GM23338 (cell line): ENCODE results near the gene SLC25A17. TPM values are rescaled to one million over a fixed set of nuclear protein-coding genes. Genes with fewer than 3 reads are reported as not detected.

ENCODE experiments used
- ATAC-seq: fragments of 200-7000 bp; cut with Tn5 transposase; 3 replicates; pipeline ENCODE4 v1.9.1; 2020
- DNase-seq: peaks from one replicate; pipeline ENCODE4 v3.0.0-alpha.2; 2015; ENCODE audit warnings: low spot score
- H2AFZ ChIP-seq: fragments of 200-600 bp; sonication (generic); 2 replicates; pipeline ENCODE4 v1.8.0; 2016; ENCODE audit warnings: antibody characterized with exemption, mild to moderate bottlenecking, moderate library complexity
- H3F3A ChIP-seq: fragments of 200-600 bp; sonication (generic); replicated peaks from 2 replicates; pipeline ENCODE4 v1.8.0; 2017; ENCODE audit warnings: antibody characterized with exemption, mixed run types, low read depth
- H3K27ac ChIP-seq: fragments of 200-600 bp; sonication (generic); 2 replicates; pipeline ENCODE4 v1.6.1; 2016; ENCODE audit warnings: low read depth
- H3K27me3 ChIP-seq: fragments of 200-600 bp; sonication (generic); 2 replicates; pipeline ENCODE4 v1.8.0; 2016; ENCODE audit warnings: mild to moderate bottlenecking, mixed run types, moderate library complexity; ENCODE audit not compliant: insufficient read depth
- H3K36me3 ChIP-seq: fragments of 200-600 bp; sonication (generic); 2 replicates; pipeline ENCODE4 v1.8.0; 2016; ENCODE audit warnings: mild to moderate bottlenecking; ENCODE audit not compliant: insufficient read depth
- H3K4me1 ChIP-seq: fragments of 200-600 bp; sonication (generic); 2 replicates; pipeline ENCODE4 v1.8.0; 2016; ENCODE audit warnings: mild to moderate bottlenecking, moderate library complexity; ENCODE audit not compliant: insufficient read depth
- H3K4me2 ChIP-seq: fragments of 200-600 bp; sonication (generic); 2 replicates; pipeline ENCODE4 v1.7.1; 2017; ENCODE audit warnings: mixed run types
- H3K4me3 ChIP-seq: fragments of 200-600 bp; sonication (generic); 2 replicates; pipeline ENCODE4 v1.6.1; 2016; ENCODE audit warnings: mixed run types
- H3K79me2 ChIP-seq: fragments of 200-600 bp; sonication (generic); replicated peaks from 2 replicates; pipeline ENCODE4 v1.8.0; 2017; ENCODE audit warnings: mild to moderate bottlenecking; ENCODE audit not compliant: insufficient read depth
- H3K9me2 ChIP-seq: fragments of 200-600 bp; sonication (generic); 2 replicates; pipeline ENCODE4 v1.8.0; 2017; ENCODE audit not compliant: insufficient read depth
- H4K20me1 ChIP-seq: fragments of 200-600 bp; sonication (generic); replicated peaks from 2 replicates; pipeline ENCODE4 v1.8.0; 2017; ENCODE audit warnings: mild to moderate bottlenecking; ENCODE audit not compliant: insufficient read depth
- H3K27ac Mint-ChIP-seq: 2 replicates; pipeline ENCODE4 v1.8.0; 2020; ENCODE audit warnings: inconsistent platforms, mild to moderate bottlenecking, moderate library complexity, mixed read lengths
- H3K27me3 Mint-ChIP-seq: 3 replicates; pipeline ENCODE4 v1.8.0; 2022; ENCODE audit warnings: low read depth, mild to moderate bottlenecking, moderate library complexity, mixed read lengths, inconsistent platforms; ENCODE audit not compliant: insufficient read depth, poor library complexity
- H3K36me3 Mint-ChIP-seq: 3 replicates; pipeline ENCODE4 v1.8.0; 2021; ENCODE audit warnings: low read depth, mild to moderate bottlenecking, inconsistent platforms, moderate library complexity, mixed read lengths
- H3K4me1 Mint-ChIP-seq: 3 replicates; pipeline ENCODE4 v1.8.0; 2020; ENCODE audit warnings: mild to moderate bottlenecking, inconsistent platforms, mixed read lengths
- H3K4me3 Mint-ChIP-seq: 3 replicates; pipeline ENCODE4 v1.8.0; 2021; ENCODE audit warnings: moderate library complexity, mild to moderate bottlenecking, inconsistent platforms, mixed read lengths
- H3K9me3 Mint-ChIP-seq: 3 replicates; pipeline ENCODE4 v1.8.0; 2020; ENCODE audit warnings: moderate library complexity, mild to moderate bottlenecking, inconsistent platforms, mixed read lengths
- CREB1 ChIP-seq: fragments of 250-450 bp; sonication (Bioruptor Pico); IDR thresholded peaks from 2 replicates; pipeline ENCODE4 v1.5.0; 2020; ENCODE audit warnings: low read depth, mild to moderate bottlenecking, moderate library complexity
- EZH2 ChIP-seq: fragments of 200-600 bp; sonication (generic); IDR thresholded peaks from one replicate; pipeline ENCODE4 v1.8.0; 2017; ENCODE audit warnings: antibody characterized with exemption, mild to moderate bottlenecking, low read depth; ENCODE audit not compliant: unreplicated experiment
- EZH2phosphoT487 ChIP-seq: fragments of 200-600 bp; sonication (generic); IDR thresholded peaks from one replicate; pipeline ENCODE4 v1.8.1; 2018; ENCODE audit warnings: antibody characterized with exemption; ENCODE audit not compliant: unreplicated experiment
- JUNB ChIP-seq: IDR thresholded peaks from one replicate; pipeline ENCODE4 v1.6.1; 2016; ENCODE audit warnings: antibody characterized with exemption; ENCODE audit not compliant: unreplicated experiment
- NANOG ChIP-seq: IDR thresholded peaks from 2 replicates; pipeline ENCODE4 v1.6.1; 2016; ENCODE audit warnings: antibody characterized with exemption, borderline replicate concordance
- POLR2AphosphoS5 ChIP-seq: IDR thresholded peaks from 2 replicates; pipeline ENCODE4 v1.6.1; 2016; ENCODE audit warnings: antibody characterized with exemption, low read depth
- STAT1 ChIP-seq: IDR thresholded peaks from one replicate; pipeline ENCODE4 v1.6.1; 2016; ENCODE audit warnings: antibody characterized with exemption; ENCODE audit not compliant: unreplicated experiment
- ZNF114 ChIP-seq: fragments of 250-450 bp; sonication (Bioruptor Pico); IDR thresholded peaks from 2 replicates; pipeline ENCODE4 v1.5.0; 2020; ENCODE audit warnings: mild to moderate bottlenecking, moderate library complexity
- ZNF331 ChIP-seq: fragments of 250-450 bp; sonication (Bioruptor Pico); IDR thresholded peaks from 2 replicates; pipeline ENCODE4 v1.5.0; 2020; ENCODE audit warnings: low read depth, mild to moderate bottlenecking, moderate library complexity
- polyA plus RNA-seq: library from polyadenylated mRNA; unstranded; fragments of >200 nt; fragmentation: Nextera tagmentation; extraction: Ambion mirVana; gene quantifications from 2 replicates; pipeline ENCODE4 v1.2.1, GENCODE V29; 2016
- total RNA-seq: library from RNA; depleted of rRNA; stranded (reverse); fragments of >200 nt; shearing (Covaris generic); gene quantifications from 2 replicates; pipeline ENCODE4 v1.2.3, GENCODE V29; 2014
- TF ChIP-seq, protein P1 (sequence below): IDR thresholded peaks from 2 replicates; pipeline ENCODE4 v1.6.1; 2016; ENCODE audit warnings: antibody characterized with exemption
- TF ChIP-seq, protein P2 (sequence below), 2 experiments: fragments of 200-600 bp in 1 of 2; sonication (generic) in 1 of 2; conservative IDR thresholded peaks; 2 replicates each; pipeline versions ENCODE4 v1.5.1 to v1.6.1; 2016 to 2017; ENCODE audit warnings: antibody characterized with exemption in 2 of 2, low read depth in 2 of 2, mild to moderate bottlenecking in 2 of 2, moderate library complexity in 1 of 2
- TF ChIP-seq, protein P3 (sequence below): fragments of 250-450 bp; sonication (Bioruptor Pico); IDR thresholded peaks from 2 replicates; pipeline ENCODE4 v1.5.0; 2020; ENCODE audit warnings: mild to moderate bottlenecking, moderate library complexity

SLC25A17 gene
- total and polyA plus RNA-seq, 2 experiments from 2014 or later: 35.4 to 43.6 TPM

DNA sequence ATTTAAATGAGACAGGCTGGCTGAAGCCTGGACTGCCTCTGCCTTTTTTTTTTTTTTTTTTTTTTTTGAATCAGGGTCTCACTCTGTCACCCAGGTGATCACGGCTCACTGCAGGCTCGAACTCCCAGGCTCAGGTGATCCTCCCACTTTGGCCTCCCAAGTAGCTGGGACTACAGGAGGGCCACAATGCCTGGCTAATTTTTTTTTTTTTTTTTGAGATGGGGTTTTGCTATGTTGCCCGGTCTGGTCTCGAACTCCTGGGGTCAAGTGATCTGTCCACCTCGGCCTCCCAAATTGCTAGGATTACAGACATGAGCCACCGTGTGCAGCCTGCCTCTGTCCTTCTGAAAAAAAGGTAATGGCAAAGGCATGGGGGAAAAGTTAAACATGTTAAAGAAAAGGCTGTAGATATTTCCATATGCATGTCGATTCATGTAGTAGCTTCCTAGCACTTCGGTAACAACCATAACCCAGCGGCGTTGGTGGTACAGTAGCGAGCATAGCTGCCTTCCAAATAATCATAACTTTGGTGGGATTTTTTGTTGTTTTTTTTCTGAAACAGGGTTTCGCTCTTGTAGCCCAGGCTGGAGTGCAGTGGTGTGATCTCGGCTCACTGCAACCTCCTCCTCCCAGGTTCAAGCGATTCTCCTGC, 91.1 kb downstream of the SLC25A17 start (continued):
- TF ChIP-seq POLR2AphosphoS5: no peak
- TF ChIP-seq ZNF331: no peak
- TF ChIP-seq, protein P1, sequence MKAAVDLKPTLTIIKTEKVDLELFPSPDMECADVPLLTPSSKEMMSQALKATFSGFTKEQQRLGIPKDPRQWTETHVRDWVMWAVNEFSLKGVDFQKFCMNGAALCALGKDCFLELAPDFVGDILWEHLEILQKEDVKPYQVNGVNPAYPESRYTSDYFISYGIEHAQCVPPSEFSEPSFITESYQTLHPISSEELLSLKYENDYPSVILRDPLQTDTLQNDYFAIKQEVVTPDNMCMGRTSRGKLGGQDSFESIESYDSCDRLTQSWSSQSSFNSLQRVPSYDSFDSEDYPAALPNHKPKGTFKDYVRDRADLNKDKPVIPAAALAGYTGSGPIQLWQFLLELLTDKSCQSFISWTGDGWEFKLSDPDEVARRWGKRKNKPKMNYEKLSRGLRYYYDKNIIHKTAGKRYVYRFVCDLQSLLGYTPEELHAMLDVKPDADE: no peak
- no peak for TF ChIP-seq CREB1 (CRISPR knock-in tag)
- TF ChIP-seq JUNB: no peak

DNA sequence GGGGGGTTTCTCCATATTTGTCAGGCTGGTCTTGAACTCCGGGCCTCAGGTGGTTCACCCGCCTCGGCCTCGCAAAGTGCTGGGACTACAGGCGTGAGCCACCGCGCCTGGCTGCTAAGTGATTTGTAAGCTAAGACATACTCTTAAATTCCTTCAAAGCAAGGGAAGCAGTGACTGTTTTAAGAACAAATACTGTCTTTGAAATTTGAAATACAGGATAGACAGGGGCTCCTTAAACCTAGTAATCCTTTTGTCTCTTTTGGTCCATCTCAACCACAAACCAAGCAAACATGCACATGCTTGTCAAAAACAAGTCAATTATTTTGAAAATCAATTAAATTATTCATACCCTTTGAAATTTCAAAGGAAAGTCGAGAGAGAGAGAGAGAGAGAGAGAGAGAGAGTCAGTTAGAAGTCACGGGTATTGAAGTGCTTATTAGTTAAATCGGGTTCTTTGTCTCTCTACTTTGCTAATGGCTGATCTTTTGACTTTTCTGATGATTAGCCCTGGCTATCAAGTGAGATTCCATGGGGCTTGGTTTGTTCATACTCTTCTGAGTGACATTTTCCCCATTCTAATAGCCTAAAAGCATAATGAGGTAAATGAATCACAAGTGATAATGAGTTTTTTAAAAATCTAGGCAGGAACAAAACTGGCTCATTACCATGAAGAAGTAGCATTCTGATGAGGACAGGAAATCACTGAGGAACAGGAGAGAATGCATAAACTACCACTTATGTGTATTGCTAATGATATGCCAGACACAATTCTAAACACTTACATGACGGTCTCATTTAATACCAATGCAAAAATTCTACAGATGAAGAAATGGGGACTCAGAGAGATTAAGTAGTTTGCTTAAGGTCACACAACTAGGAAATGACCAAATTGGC, 91.8 kb downstream of the SLC25A17 start:
- Histone ChIP-seq H3F3A (peaks cover 8% of the 10 kb centered on the region), H3K79me2 (no peaks in the 10 kb centered on the region), H3K27ac (peak overlapping the region; percentile 85), H3K27me3 (no peaks in the 10 kb centered on the region), H2AFZ (peak overlapping the region; percentile 3; the same call in 1 of the 2 replicates), H3K4me2 (peak overlapping the region; percentile 41), H3K9me2 (no peaks in the 10 kb centered on the region), H3K4me3 (no peak overlapping the region), H3K4me1 (peaks cover 31% of the 10 kb centered on the region), H4K20me1 (no peaks in the 10 kb centered on the region), H3K36me3 (no peaks in the 10 kb centered on the region)
- peak overlapping the region; percentile 5; the same call in 2 of the 3 replicates for H3K4me3 Mint-ChIP-seq
- ATAC-seq: peak; percentile 40
- DNase-seq: no peak
- H3K27ac Mint-ChIP-seq: peak overlapping the region; percentile 94
- H3K9me3 Mint-ChIP-seq: peaks cover 5% of the 10 kb centered on the region; the same call in 1 of the 3 replicates
- peaks cover 32% of the 10 kb centered on the region for H3K4me1 Mint-ChIP-seq
- peaks cover 4% of the 10 kb centered on the region for H3K27me3 Mint-ChIP-seq
- 0 out of 3 replicates have a peak, but pooled peaks cover 3% of the 10 kb centered on the region for H3K36me3 Mint-ChIP-seq
- TF ChIP-seq, protein P2, sequence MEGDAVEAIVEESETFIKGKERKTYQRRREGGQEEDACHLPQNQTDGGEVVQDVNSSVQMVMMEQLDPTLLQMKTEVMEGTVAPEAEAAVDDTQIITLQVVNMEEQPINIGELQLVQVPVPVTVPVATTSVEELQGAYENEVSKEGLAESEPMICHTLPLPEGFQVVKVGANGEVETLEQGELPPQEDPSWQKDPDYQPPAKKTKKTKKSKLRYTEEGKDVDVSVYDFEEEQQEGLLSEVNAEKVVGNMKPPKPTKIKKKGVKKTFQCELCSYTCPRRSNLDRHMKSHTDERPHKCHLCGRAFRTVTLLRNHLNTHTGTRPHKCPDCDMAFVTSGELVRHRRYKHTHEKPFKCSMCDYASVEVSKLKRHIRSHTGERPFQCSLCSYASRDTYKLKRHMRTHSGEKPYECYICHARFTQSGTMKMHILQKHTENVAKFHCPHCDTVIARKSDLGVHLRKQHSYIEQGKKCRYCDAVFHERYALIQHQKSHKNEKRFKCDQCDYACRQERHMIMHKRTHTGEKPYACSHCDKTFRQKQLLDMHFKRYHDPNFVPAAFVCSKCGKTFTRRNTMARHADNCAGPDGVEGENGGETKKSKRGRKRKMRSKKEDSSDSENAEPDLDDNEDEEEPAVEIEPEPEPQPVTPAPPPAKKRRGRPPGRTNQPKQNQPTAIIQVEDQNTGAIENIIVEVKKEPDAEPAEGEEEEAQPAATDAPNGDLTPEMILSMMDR (conservative IDR thresholded peaks at IDR 0.05; ENCODE audit: low read depth in 2 of 2): no peak
- TF ChIP-seq EZH2phosphoT487 (no peak), NANOG (no peak), POLR2AphosphoS5 (no peak), ZNF114 (CRISPR knock-in tag) (no peak), EZH2 (no peak), ZNF331 (no peak), STAT1 (no peak), CREB1 (CRISPR knock-in tag) (no peak)
- TF ChIP-seq, protein P1: no peak
- TF ChIP-seq, protein P3, sequence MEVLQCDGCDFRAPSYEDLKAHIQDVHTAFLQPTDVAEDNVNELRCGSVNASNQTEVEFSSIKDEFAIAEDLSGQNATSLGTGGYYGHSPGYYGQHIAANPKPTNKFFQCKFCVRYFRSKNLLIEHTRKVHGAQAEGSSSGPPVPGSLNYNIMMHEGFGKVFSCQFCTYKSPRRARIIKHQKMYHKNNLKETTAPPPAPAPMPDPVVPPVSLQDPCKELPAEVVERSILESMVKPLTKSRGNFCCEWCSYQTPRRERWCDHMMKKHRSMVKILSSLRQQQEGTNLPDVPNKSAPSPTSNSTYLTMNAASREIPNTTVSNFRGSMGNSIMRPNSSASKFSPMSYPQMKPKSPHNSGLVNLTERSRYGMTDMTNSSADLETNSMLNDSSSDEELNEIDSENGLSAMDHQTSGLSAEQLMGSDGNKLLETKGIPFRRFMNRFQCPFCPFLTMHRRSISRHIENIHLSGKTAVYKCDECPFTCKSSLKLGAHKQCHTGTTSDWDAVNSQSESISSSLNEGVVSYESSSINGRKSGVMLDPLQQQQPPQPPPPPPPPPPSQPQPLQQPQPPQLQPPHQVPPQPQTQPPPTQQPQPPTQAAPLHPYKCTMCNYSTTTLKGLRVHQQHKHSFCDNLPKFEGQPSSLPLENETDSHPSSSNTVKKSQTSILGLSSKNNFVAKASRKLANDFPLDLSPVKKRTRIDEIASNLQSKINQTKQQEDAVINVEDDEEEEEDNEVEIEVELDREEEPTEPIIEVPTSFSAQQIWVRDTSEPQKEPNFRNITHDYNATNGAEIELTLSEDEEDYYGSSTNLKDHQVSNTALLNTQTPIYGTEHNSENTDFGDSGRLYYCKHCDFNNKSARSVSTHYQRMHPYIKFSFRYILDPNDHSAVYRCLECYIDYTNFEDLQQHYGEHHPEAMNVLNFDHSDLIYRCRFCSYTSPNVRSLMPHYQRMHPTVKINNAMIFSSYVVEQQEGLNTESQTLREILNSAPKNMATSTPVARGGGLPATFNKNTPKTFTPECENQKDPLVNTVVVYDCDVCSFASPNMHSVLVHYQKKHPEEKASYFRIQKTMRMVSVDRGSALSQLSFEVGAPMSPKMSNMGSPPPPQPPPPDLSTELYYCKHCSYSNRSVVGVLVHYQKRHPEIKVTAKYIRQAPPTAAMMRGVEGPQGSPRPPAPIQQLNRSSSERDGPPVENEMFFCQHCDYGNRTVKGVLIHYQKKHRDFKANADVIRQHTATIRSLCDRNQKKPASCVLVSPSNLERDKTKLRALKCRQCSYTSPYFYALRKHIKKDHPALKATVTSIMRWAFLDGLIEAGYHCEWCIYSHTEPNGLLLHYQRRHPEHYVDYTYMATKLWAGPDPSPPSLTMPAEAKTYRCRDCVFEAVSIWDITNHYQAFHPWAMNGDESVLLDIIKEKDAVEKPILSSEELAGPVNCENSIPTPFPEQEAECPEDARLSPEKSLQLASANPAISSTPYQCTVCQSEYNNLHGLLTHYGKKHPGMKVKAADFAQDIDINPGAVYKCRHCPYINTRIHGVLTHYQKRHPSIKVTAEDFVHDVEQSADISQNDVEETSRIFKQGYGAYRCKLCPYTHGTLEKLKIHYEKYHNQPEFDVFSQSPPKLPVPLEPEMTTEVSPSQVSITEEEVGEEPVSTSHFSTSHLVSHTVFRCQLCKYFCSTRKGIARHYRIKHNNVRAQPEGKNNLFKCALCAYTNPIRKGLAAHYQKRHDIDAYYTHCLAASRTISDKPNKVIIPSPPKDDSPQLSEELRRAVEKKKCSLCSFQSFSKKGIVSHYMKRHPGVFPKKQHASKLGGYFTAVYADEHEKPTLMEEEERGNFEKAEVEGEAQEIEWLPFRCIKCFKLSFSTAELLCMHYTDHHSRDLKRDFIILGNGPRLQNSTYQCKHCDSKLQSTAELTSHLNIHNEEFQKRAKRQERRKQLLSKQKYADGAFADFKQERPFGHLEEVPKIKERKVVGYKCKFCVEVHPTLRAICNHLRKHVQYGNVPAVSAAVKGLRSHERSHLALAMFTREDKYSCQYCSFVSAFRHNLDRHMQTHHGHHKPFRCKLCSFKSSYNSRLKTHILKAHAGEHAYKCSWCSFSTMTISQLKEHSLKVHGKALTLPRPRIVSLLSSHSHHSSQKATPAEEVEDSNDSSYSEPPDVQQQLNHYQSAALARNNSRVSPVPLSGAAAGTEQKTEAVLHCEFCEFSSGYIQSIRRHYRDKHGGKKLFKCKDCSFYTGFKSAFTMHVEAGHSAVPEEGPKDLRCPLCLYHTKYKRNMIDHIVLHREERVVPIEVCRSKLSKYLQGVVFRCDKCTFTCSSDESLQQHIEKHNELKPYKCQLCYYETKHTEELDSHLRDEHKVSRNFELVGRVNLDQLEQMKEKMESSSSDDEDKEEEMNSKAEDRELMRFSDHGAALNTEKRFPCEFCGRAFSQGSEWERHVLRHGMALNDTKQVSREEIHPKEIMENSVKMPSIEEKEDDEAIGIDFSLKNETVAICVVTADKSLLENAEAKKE (CRISPR knock-in tag): no peak
